A673 (cell line): Measurements from ENCODE around the gene PRR30. TPM values are rescaled to one million over a fixed set of nuclear protein-coding genes. Genes with fewer than 3 reads are reported as not detected.

ENCODE experiments used
- BruUV-seq: library from RNA; stranded (reverse); fragments of 400-500 nt; replicated peaks from 2 replicates; lab custom pipeline; 2021; lab: Mats Ljungman, UMichigan
- CTCF ChIA-PET: fragments of 300-600 bp; sonication (Branson Sonifier 250); formaldehyde crosslinking; loops from one replicate; lab custom pipeline; 2022; ENCODE audit warnings: antibody characterized with exemption; lab: Charles Lee
- POLR2A ChIA-PET: fragments of 300-600 bp; sonication (Branson Sonifier 250); formaldehyde crosslinking; loops from one replicate; lab custom pipeline; 2022; ENCODE audit warnings: antibody characterized with exemption; ENCODE audit not compliant: low non-redundant PET; lab: Charles Lee
- DNase-seq: peaks from one replicate; pipeline ENCODE4 v3.0.0-alpha.2; 2015; ENCODE audit warnings: low spot score
- H3K27ac ChIP-seq: fragments of 200-600 bp; sonication (generic); 2 replicates; pipeline ENCODE4 v1.5.1; 2016; ENCODE audit warnings: mixed run types, low read depth, mild to moderate bottlenecking, mixed read lengths, antibody characterized with exemption, low read length; ENCODE audit not compliant: poor library complexity, severe bottlenecking
- H3K27me3 ChIP-seq: fragments of 200-600 bp; sonication (generic); replicated peaks from 2 replicates; pipeline ENCODE4 v1.6.1; 2017; ENCODE audit warnings: mixed run types, low read depth, mild to moderate bottlenecking, mixed read lengths, antibody characterized with exemption, low read length; ENCODE audit not compliant: insufficient read depth, poor library complexity
- H3K36me3 ChIP-seq: fragments of 200-600 bp; sonication (generic); 2 replicates; pipeline ENCODE4 v1.6.1; 2016; ENCODE audit warnings: mixed run types, mild to moderate bottlenecking, mixed read lengths, antibody characterized with exemption, low read length; ENCODE audit not compliant: insufficient read depth, poor library complexity, severe bottlenecking
- H3K4me1 ChIP-seq: fragments of 200-600 bp; sonication (generic); 2 replicates; pipeline ENCODE4 v1.6.1; 2017; ENCODE audit warnings: mixed run types, mild to moderate bottlenecking, mixed read lengths, antibody characterized with exemption, low read length; ENCODE audit not compliant: insufficient read depth, poor library complexity, severe bottlenecking
- H3K4me3 ChIP-seq: fragments of 200-600 bp; sonication (generic); 2 replicates; pipeline ENCODE4 v1.5.1; 2016; ENCODE audit warnings: low read depth, mixed run types, mild to moderate bottlenecking, mixed read lengths, low read length; ENCODE audit not compliant: poor library complexity, severe bottlenecking
- H3K9me3 ChIP-seq: fragments of 200-600 bp; sonication (generic); 2 replicates; pipeline ENCODE4 v1.6.1; 2016; ENCODE audit warnings: mixed run types, low read depth, mild to moderate bottlenecking, mixed read lengths, antibody characterized with exemption, low read length; ENCODE audit not compliant: poor library complexity, severe bottlenecking
- CTCF ChIP-seq: fragments of 300-800, 200-600 bp; sonication (generic); conservative IDR thresholded peaks from 2 replicates; pipeline ENCODE4 v1.5.1; 2017; ENCODE audit warnings: low read depth, mild to moderate bottlenecking, antibody characterized with exemption, low read length, moderate library complexity, mixed read lengths
- EZH2 ChIP-seq: fragments of 200-600 bp; sonication (generic); IDR thresholded peaks from 2 replicates; pipeline ENCODE4 v1.6.1; 2017; ENCODE audit warnings: borderline replicate concordance, low read depth, mild to moderate bottlenecking, mixed read lengths, antibody characterized with exemption, low read length; ENCODE audit not compliant: poor library complexity, severe bottlenecking
- intact Hi-C: fragments of 100-400 bp; cut with micrococcal nuclease; formaldehyde crosslinking; loops from one replicate; pipeline ENCODE4 v1.10.0; 2022; ENCODE audit not compliant: unreplicated experiment
- total RNA-seq: library from RNA; stranded (reverse); gene quantifications from 2 replicates; pipeline ENCODE4 v1.2.3, GENCODE V29; 2021

The PRR30 gene
- total RNA-seq, 1 experiment from 2014 or later, result not detected

GRCh38 chr2:27184115-27184514, 44.9 kb upstream of the PRR30 start:
- Histone ChIP-seq H3K27ac (no peak overlapping the region), H3K27me3 (no peaks in the 10 kb centered on the region), H3K9me3 (no peaks in the 10 kb centered on the region), H3K4me1 (peaks cover 27% of the 10 kb centered on the region), H3K36me3 (no peaks in the 10 kb centered on the region), H3K4me3 (no peak overlapping the region)
- ChIA-PET POLR2A (no interaction called here), CTCF (no interaction called here)
- TF ChIP-seq CTCF, result no peak
- TF ChIP-seq EZH2, result no peak
- no TSS peak for BruUV-seq
- intact Hi-C loops, result no loop called here
- DNase-seq, result no peak

- no peak overlapping the region for H3K4me3 ChIP-seq
- H3K9me3 ChIP-seq, result no peaks in the 10 kb centered on the region
- POLR2A ChIA-PET, result no interaction called here
- H3K27ac ChIP-seq, result no peak overlapping the region
- H3K4me1 ChIP-seq, result peaks cover 27% of the 10 kb centered on the region
- TF ChIP-seq CTCF (no peak), EZH2 (no peak)
- CTCF ChIA-PET, result interaction anchor here (0.7 kb wide), 1 partner anchor 49 kb away, joined by 9 read pairs; no protein-coding TSS in a partner anchor
- no peaks in the 10 kb centered on the region for H3K36me3 ChIP-seq
- intact Hi-C loops, result no loop called here
- DNase-seq, result no peak
- no peaks in the 10 kb centered on the region for H3K27me3 ChIP-seq
- BruUV-seq, result no TSS peak
Observed at GRCh38 chr2:27182346-27182745, 43.1 kb upstream of the PRR30 start.

GRCh38 chr2:27179344-27180000, 40.3 kb upstream of the PRR30 start:
- intact Hi-C loops, result no loop called here
- Histone ChIP-seq H3K4me1 (peaks cover 18% of the 10 kb centered on the region), H3K27ac (no peak overlapping the region), H3K27me3 (no peaks in the 10 kb centered on the region), H3K4me3 (no peak overlapping the region), H3K9me3 (no peaks in the 10 kb centered on the region), H3K36me3 (no peaks in the 10 kb centered on the region)
- POLR2A ChIA-PET, result no interaction called here
- no peak for DNase-seq
- BruUV-seq, result no TSS peak
- no peak for TF ChIP-seq EZH2
- TF ChIP-seq CTCF, result no peak
- CTCF ChIA-PET, result no interaction called here
